GM23338 (cell line): ENCODE results near the gene OR2H1. TPM values are rescaled to one million over a fixed set of nuclear protein-coding genes. Genes with fewer than 3 reads are reported as not detected.
A peak's percentile ranks its signal among the peaks of the same experiment; 100 is the strongest.

ENCODE experiments used
- ATAC-seq: fragments of 200-7000 bp; cut with Tn5 transposase; 3 replicates; pipeline ENCODE4 v1.9.1; 2020
- DNase-seq: peaks from one replicate; pipeline ENCODE4 v3.0.0-alpha.2; 2015; ENCODE audit warnings: low spot score
- H2AFZ ChIP-seq: fragments of 200-600 bp; sonication (generic); 2 replicates; pipeline ENCODE4 v1.8.0; 2016; ENCODE audit warnings: antibody characterized with exemption, mild to moderate bottlenecking, moderate library complexity
- H3F3A ChIP-seq: fragments of 200-600 bp; sonication (generic); replicated peaks from 2 replicates; pipeline ENCODE4 v1.8.0; 2017; ENCODE audit warnings: antibody characterized with exemption, mixed run types, low read depth
- H3K27ac ChIP-seq: fragments of 200-600 bp; sonication (generic); 2 replicates; pipeline ENCODE4 v1.6.1; 2016; ENCODE audit warnings: low read depth
- H3K27me3 ChIP-seq: fragments of 200-600 bp; sonication (generic); 2 replicates; pipeline ENCODE4 v1.8.0; 2016; ENCODE audit warnings: mild to moderate bottlenecking, mixed run types, moderate library complexity; ENCODE audit not compliant: insufficient read depth
- H3K36me3 ChIP-seq: fragments of 200-600 bp; sonication (generic); 2 replicates; pipeline ENCODE4 v1.8.0; 2016; ENCODE audit warnings: mild to moderate bottlenecking; ENCODE audit not compliant: insufficient read depth
- H3K4me1 ChIP-seq: fragments of 200-600 bp; sonication (generic); 2 replicates; pipeline ENCODE4 v1.8.0; 2016; ENCODE audit warnings: mild to moderate bottlenecking, moderate library complexity; ENCODE audit not compliant: insufficient read depth
- H3K4me2 ChIP-seq: fragments of 200-600 bp; sonication (generic); 2 replicates; pipeline ENCODE4 v1.7.1; 2017; ENCODE audit warnings: mixed run types
- H3K4me3 ChIP-seq: fragments of 200-600 bp; sonication (generic); 2 replicates; pipeline ENCODE4 v1.6.1; 2016; ENCODE audit warnings: mixed run types
- H3K79me2 ChIP-seq: fragments of 200-600 bp; sonication (generic); replicated peaks from 2 replicates; pipeline ENCODE4 v1.8.0; 2017; ENCODE audit warnings: mild to moderate bottlenecking; ENCODE audit not compliant: insufficient read depth
- H3K9me2 ChIP-seq: fragments of 200-600 bp; sonication (generic); 2 replicates; pipeline ENCODE4 v1.8.0; 2017; ENCODE audit not compliant: insufficient read depth
- H4K20me1 ChIP-seq: fragments of 200-600 bp; sonication (generic); replicated peaks from 2 replicates; pipeline ENCODE4 v1.8.0; 2017; ENCODE audit warnings: mild to moderate bottlenecking; ENCODE audit not compliant: insufficient read depth
- H3K27ac Mint-ChIP-seq: 2 replicates; pipeline ENCODE4 v1.8.0; 2020; ENCODE audit warnings: inconsistent platforms, mild to moderate bottlenecking, moderate library complexity, mixed read lengths
- H3K27me3 Mint-ChIP-seq: 3 replicates; pipeline ENCODE4 v1.8.0; 2022; ENCODE audit warnings: low read depth, mild to moderate bottlenecking, moderate library complexity, mixed read lengths, inconsistent platforms; ENCODE audit not compliant: insufficient read depth, poor library complexity
- H3K36me3 Mint-ChIP-seq: 3 replicates; pipeline ENCODE4 v1.8.0; 2021; ENCODE audit warnings: low read depth, mild to moderate bottlenecking, inconsistent platforms, moderate library complexity, mixed read lengths
- H3K4me1 Mint-ChIP-seq: 3 replicates; pipeline ENCODE4 v1.8.0; 2020; ENCODE audit warnings: mild to moderate bottlenecking, inconsistent platforms, mixed read lengths
- H3K4me3 Mint-ChIP-seq: 3 replicates; pipeline ENCODE4 v1.8.0; 2021; ENCODE audit warnings: moderate library complexity, mild to moderate bottlenecking, inconsistent platforms, mixed read lengths
- H3K9me3 Mint-ChIP-seq: 3 replicates; pipeline ENCODE4 v1.8.0; 2020; ENCODE audit warnings: moderate library complexity, mild to moderate bottlenecking, inconsistent platforms, mixed read lengths
- CREB1 ChIP-seq: fragments of 250-450 bp; sonication (Bioruptor Pico); IDR thresholded peaks from 2 replicates; pipeline ENCODE4 v1.5.0; 2020; ENCODE audit warnings: low read depth, mild to moderate bottlenecking, moderate library complexity
- CTCF ChIP-seq, 2 experiments: fragments of 200-600 bp in 1 of 2; sonication (generic) in 1 of 2; conservative IDR thresholded peaks; 2 replicates each; pipeline versions ENCODE4 v1.5.1 to v1.6.1; 2016 to 2017; ENCODE audit warnings: antibody characterized with exemption in 2 of 2, low read depth in 2 of 2, mild to moderate bottlenecking in 2 of 2, moderate library complexity in 1 of 2
- ETS1 ChIP-seq: IDR thresholded peaks from 2 replicates; pipeline ENCODE4 v1.6.1; 2016; ENCODE audit warnings: antibody characterized with exemption
- EZH2 ChIP-seq: fragments of 200-600 bp; sonication (generic); IDR thresholded peaks from one replicate; pipeline ENCODE4 v1.8.0; 2017; ENCODE audit warnings: antibody characterized with exemption, mild to moderate bottlenecking, low read depth; ENCODE audit not compliant: unreplicated experiment
- EZH2phosphoT487 ChIP-seq: fragments of 200-600 bp; sonication (generic); IDR thresholded peaks from one replicate; pipeline ENCODE4 v1.8.1; 2018; ENCODE audit warnings: antibody characterized with exemption; ENCODE audit not compliant: unreplicated experiment
- JUNB ChIP-seq: IDR thresholded peaks from one replicate; pipeline ENCODE4 v1.6.1; 2016; ENCODE audit warnings: antibody characterized with exemption; ENCODE audit not compliant: unreplicated experiment
- NANOG ChIP-seq: IDR thresholded peaks from 2 replicates; pipeline ENCODE4 v1.6.1; 2016; ENCODE audit warnings: antibody characterized with exemption, borderline replicate concordance
- POLR2AphosphoS5 ChIP-seq: IDR thresholded peaks from 2 replicates; pipeline ENCODE4 v1.6.1; 2016; ENCODE audit warnings: antibody characterized with exemption, low read depth
- REST ChIP-seq: IDR thresholded peaks from one replicate; pipeline ENCODE4 v1.6.1; 2018; ENCODE audit warnings: antibody characterized with exemption; ENCODE audit not compliant: unreplicated experiment
- STAT1 ChIP-seq: IDR thresholded peaks from one replicate; pipeline ENCODE4 v1.6.1; 2016; ENCODE audit warnings: antibody characterized with exemption; ENCODE audit not compliant: unreplicated experiment
- ZNF114 ChIP-seq: fragments of 250-450 bp; sonication (Bioruptor Pico); IDR thresholded peaks from 2 replicates; pipeline ENCODE4 v1.5.0; 2020; ENCODE audit warnings: mild to moderate bottlenecking, moderate library complexity
- ZNF331 ChIP-seq: fragments of 250-450 bp; sonication (Bioruptor Pico); IDR thresholded peaks from 2 replicates; pipeline ENCODE4 v1.5.0; 2020; ENCODE audit warnings: low read depth, mild to moderate bottlenecking, moderate library complexity
- ZNF462 ChIP-seq: fragments of 250-450 bp; sonication (Bioruptor Pico); IDR thresholded peaks from 2 replicates; pipeline ENCODE4 v1.5.0; 2020; ENCODE audit warnings: mild to moderate bottlenecking, moderate library complexity
- polyA plus RNA-seq: library from polyadenylated mRNA; unstranded; fragments of >200 nt; fragmentation: Nextera tagmentation; extraction: Ambion mirVana; gene quantifications from 2 replicates; pipeline ENCODE4 v1.2.1, GENCODE V29; 2016
- total RNA-seq: library from RNA; depleted of rRNA; stranded (reverse); fragments of >200 nt; shearing (Covaris generic); gene quantifications from 2 replicates; pipeline ENCODE4 v1.2.3, GENCODE V29; 2014

OR2H1 gene
- total and polyA plus RNA-seq, 2 experiments from 2014 or later: not detected

GRCh38 chr6:29510746-29511300 is 53.9 kb downstream of the OR2H1 start:
- Mint-ChIP-seq H3K9me3 (no peaks in the 10 kb centered on the region; the same call in 2 of the 3 replicates), H3K36me3 (no peaks in the 10 kb centered on the region; the same call in 2 of the 3 replicates), H3K4me3 (no peak overlapping the region), H3K27me3 (no peaks in the 10 kb centered on the region), H3K27ac (no peak overlapping the region), H3K4me1 (peaks cover 7% of the 10 kb centered on the region)
- H3K4me1 ChIP-seq: no peaks in the 10 kb centered on the region
- TF ChIP-seq ETS1 (no peak), JUNB (no peak), REST (no peak), ZNF331 (CRISPR knock-in tag) (no peak), CREB1 (CRISPR knock-in tag) (no peak), POLR2AphosphoS5 (no peak), STAT1 (no peak), ZNF114 (CRISPR knock-in tag) (no peak), CTCF (conservative IDR thresholded peaks at IDR 0.05; ENCODE audit: low read depth in 2 of 2) (no peak), EZH2 (no peak), EZH2phosphoT487 (no peak), ZNF462 (CRISPR knock-in tag) (no peak), NANOG (no peak)
- no peaks in the 10 kb centered on the region for H3K27me3 ChIP-seq
- H2AFZ ChIP-seq: peak overlapping the region; percentile 83; the same call in 1 of the 2 replicates
- no peaks in the 10 kb centered on the region for H3K36me3 ChIP-seq
- H4K20me1 ChIP-seq: no peaks in the 10 kb centered on the region
- H3K4me3 ChIP-seq: no peak overlapping the region
- no peaks in the 10 kb centered on the region for H3K79me2 ChIP-seq
- DNase-seq: no peak
- peaks cover 22% of the 10 kb centered on the region; the same call in 1 of the 2 replicates for H3K9me2 ChIP-seq
- no peaks in the 10 kb centered on the region for H3F3A ChIP-seq
- no peak for ATAC-seq
- H3K27ac ChIP-seq: no peak overlapping the region
- no peak overlapping the region for H3K4me2 ChIP-seq
